A549 treated with RU486 at 1 μM for 4 hours (cell line): ENCODE measurements around the gene SMTNL2. TPM values are rescaled to one million over a fixed set of nuclear protein-coding genes. Genes with fewer than 3 reads are reported as not detected.

Experiments used
- total RNA-seq: library from RNA; stranded (reverse); fragments of 200-300 nt; extraction: Qiagen RNA extraction; gene quantifications from 5 replicates; pipeline ENCODE4 v1.2.3, GENCODE V29; 2022; ENCODE audit warnings: low read depth

The SMTNL2 gene
- 0.32 to 1.0 TPM (median 0.53 TPM) in 5 replicates for total RNA-seq

GRCh38 chr17:4584101-4584916 lies at the start of gene SMTNL2:
TSS of gene SMTNL2 (plus strand) at chr17:4584529. CDS start at chr17:4584606, 77 bp downstream.

GRCh38 chr17:4554997-4555799 lies 29.1 kb upstream of the SMTNL2 start, which contains the start of gene MYBBP1A:
TSS of gene MYBBP1A (minus strand) at chr17:4555384. CDS start at chr17:4555324, 60 bp downstream.

GRCh38 chr17:4560421-4560820 lies 23.9 kb upstream of the SMTNL2 start, which contains the start of gene GGT6:
TSS of gene GGT6 (minus strand) at chr17:4560577. CDS start at chr17:4560521, 56 bp downstream.

GRCh38 chr17:4641297-4642195 lies 57.2 kb downstream of the SMTNL2 start, which contains the start of gene ALOX15:
TSS of gene ALOX15 (minus strand) at chr17:4641678. CDS start at chr17:4641651, 27 bp downstream.

Other genes with a start within 250 kb of the SMTNL2 start
- 77.4 to 96.4 TPM (median 95.1 TPM) in 5 replicates for gene UBE2G1, start 217.9 kb upstream of the SMTNL2 start, total RNA-seq
- 0.31 TPM in 1 of 5 replicates, not detected in the others for gene SPNS3, start 150.6 kb upstream of the SMTNL2 start, total RNA-seq
- gene SPNS2, start 85.6 kb upstream of the SMTNL2 start, total RNA-seq, result 5.8 to 14.1 TPM (median 11.2 TPM) in 5 replicates
- gene MYBBP1A, start 29.1 kb upstream of the SMTNL2 start, total RNA-seq, result 92.2 to 121 TPM (median 114 TPM) in 5 replicates
- gene GGT6, start 24.0 kb upstream of the SMTNL2 start, total RNA-seq, result 0.35 TPM in 1 of 5 replicates, not detected in the others
- gene ALOX15, start 57.1 kb downstream of the SMTNL2 start, total RNA-seq, result 0.10 to 0.12 TPM in 2 of 5 replicates, not detected in the others
- 62.8 to 81.0 TPM (median 77.6 TPM) in 5 replicates for gene PELP1, start 119.6 kb downstream of the SMTNL2 start, total RNA-seq
- 48.9 to 75.6 TPM (median 63.8 TPM) in 5 replicates for gene ARRB2, start 126.1 kb downstream of the SMTNL2 start, total RNA-seq
- gene MED11, start 146.9 kb downstream of the SMTNL2 start, total RNA-seq, result 39.1 to 46.0 TPM (median 44.8 TPM) in 5 replicates
- 0.47 to 0.89 TPM (median 0.56 TPM) in 5 replicates for gene ZMYND15, start 155.3 kb downstream of the SMTNL2 start, total RNA-seq
- 13.8 to 20.0 TPM (median 17.9 TPM) in 5 replicates for gene CXCL16, start 155.4 kb downstream of the SMTNL2 start, total RNA-seq
- 0.41 to 1.1 TPM (median 0.82 TPM) in 5 replicates for gene TM4SF5, start 187.4 kb downstream of the SMTNL2 start, total RNA-seq
- gene VMO1, start 201.8 kb downstream of the SMTNL2 start, total RNA-seq, result 0.35 to 1.5 TPM (median 1.1 TPM) in 5 replicates
- gene GLTPD2, start 204.4 kb downstream of the SMTNL2 start, total RNA-seq, result 0.14 to 0.15 TPM in 2 of 5 replicates, not detected in the others
- 461 to 534 TPM (median 480 TPM) in 5 replicates for gene PSMB6, start 211.6 kb downstream of the SMTNL2 start, total RNA-seq
- 18.4 to 25.8 TPM (median 22.8 TPM) in 5 replicates for gene PLD2, start 222.6 kb downstream of the SMTNL2 start, total RNA-seq
- gene MINK1, start 248.8 kb downstream of the SMTNL2 start, total RNA-seq, result 42.8 to 59.3 TPM (median 56.3 TPM) in 5 replicates